B cell (primary cell): Measurements from ENCODE around the gene PIP4K2C. TPM values are rescaled to one million over a fixed set of nuclear protein-coding genes. Genes with fewer than 3 reads are reported as not detected.

Experiments
- ATAC-seq: fragments of 200-7000 bp; cut with Tn5 transposase; one replicate; pipeline ENCODE4 v1.10.0; 2021; ENCODE audit warnings: low read depth, mild to moderate bottlenecking, moderate number of reproducible peaks, moderate library complexity
- CTCF ChIA-PET: fragments of 350-600 bp; sonication (Branson Sonifier 250); formaldehyde crosslinking; loops from one replicate; lab custom pipeline; 2021; ENCODE audit warnings: antibody characterized with exemption, inconsistent platforms; lab: Charles Lee
- POLR2A ChIA-PET: fragments of 350-600 bp; sonication (Branson Sonifier 250); formaldehyde crosslinking; loops from one replicate; lab custom pipeline; 2021; ENCODE audit warnings: antibody characterized with exemption; lab: Charles Lee
- DNase-seq: peaks from one replicate; pipeline ENCODE4 v3.0.0; 2013
- H2AFZ ChIP-seq: 2 replicates; pipeline ENCODE4 v1.6.1; 2012; ENCODE audit warnings: mild to moderate bottlenecking, low read depth, low read length; ENCODE audit not compliant: insufficient read depth, poor library complexity, severe bottlenecking
- H3K27ac ChIP-seq, 2 donors: 1 replicate in 1 of 2; 2 replicates in 1 of 2; pipeline ENCODE4 v1.5.1; 2012 to 2013; ENCODE audit warnings: low read length in 2 of 2, mild to moderate bottlenecking in 2 of 2, moderate library complexity in 1 of 2
- H3K27me3 ChIP-seq, 4 experiments: fragments of 200-600 bp in 1 of 4; sonication (generic) in 1 of 4; replicated peaks in 1 of 4; 1 replicate in 2 of 4; 2 replicates in 2 of 4; pipeline versions ENCODE4 v1.6.1 to v1.7.0; 2013 to 2016; ENCODE audit warnings: low read length in 3 of 4, mild to moderate bottlenecking in 2 of 4, mixed read lengths in 1 of 4, moderate library complexity in 1 of 4; ENCODE audit not compliant: insufficient read depth in 4 of 4, control insufficient read depth in 3 of 4; ENCODE audit errors: control extremely low read depth in 1 of 4
- H3K36me3 ChIP-seq, 2 experiments: replicated peaks in 1 of 2; 1 replicate in 1 of 2; 2 replicates in 1 of 2; pipeline versions ENCODE4 v1.6.1 to v1.7.1; 2013; ENCODE audit warnings: low read length in 1 of 2; ENCODE audit not compliant: insufficient read depth in 2 of 2, control insufficient read depth in 1 of 2; ENCODE audit errors: control extremely low read depth in 1 of 2, extremely low read depth in 1 of 2
- H3K4me1 ChIP-seq, 2 donors: fragments of 200-600 bp in 1 of 2; sonication (generic) in 1 of 2; 1 replicate in 1 of 2; 2 replicates in 1 of 2; pipeline versions ENCODE4 v1.5.1 to v1.6.1; 2013 to 2017; ENCODE audit warnings: low read length in 2 of 2; ENCODE audit not compliant: control insufficient read depth in 2 of 2, insufficient read depth in 2 of 2
- H3K4me2 ChIP-seq: replicated peaks from 2 replicates; pipeline ENCODE3; 2012; ENCODE audit warnings: mild to moderate bottlenecking, low read depth, low read length; ENCODE audit not compliant: poor library complexity, severe bottlenecking
- H3K4me3 ChIP-seq, 5 experiments: fragments of 200-600 bp in 1 of 5; sonication (generic) in 1 of 5; 1 replicate in 3 of 5; 2 replicates in 2 of 5; pipeline versions ENCODE4 v1.5.1 to v1.7.0; 2011 to 2016; ENCODE audit warnings: low read length in 4 of 5, mild to moderate bottlenecking in 4 of 5, low read depth in 2 of 5, control low read depth in 1 of 5, moderate library complexity in 1 of 5; ENCODE audit not compliant: insufficient read depth in 1 of 5; ENCODE audit errors: control extremely low read depth in 1 of 5, extremely low read depth in 1 of 5
- H3K79me2 ChIP-seq: fragments of 200-600 bp; sonication (generic); one replicate; pipeline ENCODE4 v1.6.0; 2016; ENCODE audit warnings: low read length; ENCODE audit not compliant: control insufficient read depth, insufficient read depth
- H3K9ac ChIP-seq: fragments of 200-600 bp; sonication (generic); 2 replicates; pipeline ENCODE4 v1.6.1; 2017; ENCODE audit warnings: mild to moderate bottlenecking, low read length, moderate library complexity
- H3K9me3 ChIP-seq, 3 donors: one replicate each; pipeline versions ENCODE4 v1.6.1 to v1.7.1; 2013; ENCODE audit warnings: low read length in 2 of 3; ENCODE audit not compliant: control insufficient read depth in 2 of 3, insufficient read depth in 1 of 3; ENCODE audit errors: control extremely low read depth in 1 of 3
- H4K20me1 ChIP-seq: 2 replicates; pipeline ENCODE4 v1.6.0; 2012; ENCODE audit warnings: mild to moderate bottlenecking, low read length; ENCODE audit not compliant: insufficient read depth, control insufficient read depth, poor library complexity, severe bottlenecking
- H3K27ac Mint-ChIP-seq: one replicate; pipeline ENCODE4 v1.8.0; 2021; ENCODE audit warnings: mixed read lengths
- H3K27me3 Mint-ChIP-seq: one replicate; pipeline ENCODE4 v1.8.0; 2021; ENCODE audit warnings: mixed read lengths
- H3K4me1 Mint-ChIP-seq: one replicate; pipeline ENCODE4 v1.8.0; 2021; ENCODE audit warnings: mixed read lengths
- H3K4me3 Mint-ChIP-seq: one replicate; pipeline ENCODE4 v1.8.0; 2021; ENCODE audit warnings: mixed read lengths
- H3K9me3 Mint-ChIP-seq: one replicate; pipeline ENCODE4 v1.8.0; 2022; ENCODE audit warnings: mixed read lengths; ENCODE audit not compliant: insufficient read depth
- EZH2 ChIP-seq: IDR thresholded peaks from 2 replicates; pipeline ENCODE4 v1.6.1; 2012; ENCODE audit warnings: borderline replicate concordance, low read depth, mild to moderate bottlenecking, moderate library complexity, low read length; ENCODE audit not compliant: insufficient read depth, poor library complexity, severe bottlenecking
- WGBS: methylation state at CpG from one replicate; pipeline ENCODE4 v1.1.5; 2013; ENCODE audit warnings: missing lambda C conversion rate; ENCODE audit not compliant: insufficient coverage; 5-methylcytosine and 5-hydroxymethylcytosine counted together
- intact Hi-C: fragments of 100-400 bp; cut with micrococcal nuclease; formaldehyde crosslinking; loops from one replicate; pipeline ENCODE4 v1.10.0; 2022
- polyA plus RNA-seq: library from polyadenylated mRNA; depleted of rRNA; stranded (reverse); fragments of >200 nt; gene quantifications from 2 replicates; pipeline ENCODE4 v1.2.3, GENCODE V29; 2012
- total RNA-seq, 2 donors: library from RNA; stranded (reverse); fragments of 120-200 nt in 1 of 2; gene quantifications; 1 replicate in 1 of 2; 2 replicates in 1 of 2; pipeline versions ENCODE4 v1.2.3 to v1.2.4, GENCODE V29; 2013 to 2022
- TF ChIP-seq, protein P1 (sequence below): fragments of 200-600 bp; IDR thresholded peaks from one replicate; pipeline ENCODE4 v1.8.0; 2022; ENCODE audit warnings: antibody characterized with exemption, mild to moderate bottlenecking

The PIP4K2C gene
- total and polyA plus RNA-seq, 2 donors (not counting 1 experiment from before 2014, with no cell fraction given) = 20.1 to 21.3 TPM

DNA sequence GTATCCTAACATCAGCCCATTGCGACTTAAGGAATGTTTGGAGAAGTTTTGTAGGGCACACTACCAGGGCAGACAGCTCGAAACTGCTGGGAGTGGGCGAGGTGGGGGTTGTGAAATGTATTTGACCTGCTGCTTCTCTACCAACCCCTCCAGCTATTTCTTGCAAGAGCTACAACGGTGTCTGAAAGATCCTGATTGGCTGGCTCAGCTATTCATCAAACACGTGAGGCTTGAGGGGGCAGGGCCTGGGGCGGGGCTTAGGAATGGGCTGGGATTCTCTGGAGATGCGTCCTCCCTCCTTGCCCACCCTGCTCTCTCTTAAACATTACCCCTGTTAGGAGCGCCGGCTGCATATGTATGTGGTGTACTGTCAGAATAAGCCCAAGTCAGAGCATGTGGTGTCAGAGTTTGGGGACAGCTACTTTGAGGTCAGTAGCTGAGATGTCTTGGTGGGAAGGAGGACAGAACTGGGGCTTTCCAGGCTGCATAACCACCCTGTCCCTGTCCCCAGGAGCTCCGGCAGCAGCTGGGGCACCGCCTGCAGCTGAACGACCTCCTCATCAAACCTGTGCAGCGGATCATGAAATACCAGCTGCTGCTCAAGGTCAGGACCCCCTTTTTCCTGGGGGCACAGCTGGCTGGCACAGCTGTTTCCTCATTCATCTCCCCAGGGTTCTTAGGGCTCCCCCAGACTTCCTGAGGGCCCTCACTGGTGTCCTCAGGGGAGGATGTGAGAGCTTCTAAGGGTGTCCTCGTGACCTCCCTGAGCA lies 23.4 kb downstream of the PIP4K2C start:
- H3K27me3 Mint-ChIP-seq = peaks cover 57% of the 10 kb centered on the region
- H3K27ac Mint-ChIP-seq = peak overlapping the region; percentile 69
- H2AFZ ChIP-seq = no peak overlapping the region
- H3K4me1 Mint-ChIP-seq = peaks cover 63% of the 10 kb centered on the region
- TF ChIP-seq, protein P1, sequence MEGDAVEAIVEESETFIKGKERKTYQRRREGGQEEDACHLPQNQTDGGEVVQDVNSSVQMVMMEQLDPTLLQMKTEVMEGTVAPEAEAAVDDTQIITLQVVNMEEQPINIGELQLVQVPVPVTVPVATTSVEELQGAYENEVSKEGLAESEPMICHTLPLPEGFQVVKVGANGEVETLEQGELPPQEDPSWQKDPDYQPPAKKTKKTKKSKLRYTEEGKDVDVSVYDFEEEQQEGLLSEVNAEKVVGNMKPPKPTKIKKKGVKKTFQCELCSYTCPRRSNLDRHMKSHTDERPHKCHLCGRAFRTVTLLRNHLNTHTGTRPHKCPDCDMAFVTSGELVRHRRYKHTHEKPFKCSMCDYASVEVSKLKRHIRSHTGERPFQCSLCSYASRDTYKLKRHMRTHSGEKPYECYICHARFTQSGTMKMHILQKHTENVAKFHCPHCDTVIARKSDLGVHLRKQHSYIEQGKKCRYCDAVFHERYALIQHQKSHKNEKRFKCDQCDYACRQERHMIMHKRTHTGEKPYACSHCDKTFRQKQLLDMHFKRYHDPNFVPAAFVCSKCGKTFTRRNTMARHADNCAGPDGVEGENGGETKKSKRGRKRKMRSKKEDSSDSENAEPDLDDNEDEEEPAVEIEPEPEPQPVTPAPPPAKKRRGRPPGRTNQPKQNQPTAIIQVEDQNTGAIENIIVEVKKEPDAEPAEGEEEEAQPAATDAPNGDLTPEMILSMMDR = no peak
- no peak for TF ChIP-seq EZH2
- H3K4me3 Mint-ChIP-seq = peak overlapping the region; percentile 72
- CTCF ChIA-PET = interaction anchor here (0.6 to 12.6 kb wide), 8 partner anchors 15 to 156 kb away, joined by 3 to 97 read pairs (median 4); partner anchors contain the start of genes B4GALNT1 and PIP4K2C
- ATAC-seq = peak; percentile 74
- peaks cover 56 to 64% of the 10 kb centered on the region in 2 donors for H3K4me1 ChIP-seq
- 17% methylated on average over 6 of the region's 14 CpGs for WGBS
- peak overlapping the region; percentile 62 for H3K4me2 ChIP-seq
- peaks cover 0 to 11% (median 0%) of the 10 kb centered on the region in 3 donors for H3K9me3 ChIP-seq
- H3K27me3 ChIP-seq = peaks cover 0 to 77% (median 36%) of the 10 kb centered on the region in 4 experiments
- peak; percentile 80 for DNase-seq
- intact Hi-C loops = loop anchor here (2.0 kb wide), 2 partner anchors 18 to 24 kb away; partner anchors contain the start of genes B4GALNT1 and PIP4K2C
- H3K36me3 ChIP-seq = no peaks in the 10 kb centered on the region
- peaks cover 4% of the 10 kb centered on the region for H4K20me1 ChIP-seq
- H3K9ac ChIP-seq = peak overlapping the region; percentile 23
- H3K27ac ChIP-seq = no peak overlapping the region
- POLR2A ChIA-PET = interaction anchor here (0.5 to 0.8 kb wide), 3 partner anchors 29 to 503 kb away, joined by 3 to 6 read pairs (median 4); partner anchors contain the start of gene STAT6
- H3K4me3 ChIP-seq = peak overlapping the region in 1 of 5 experiments; percentile 41
- H3K9me3 Mint-ChIP-seq = no peaks in the 10 kb centered on the region
- H3K79me2 ChIP-seq = no peaks in the 10 kb centered on the region
